ENCODE measurements around the gene GPC6. TPM values are rescaled to one million over a fixed set of nuclear protein-coding genes. Genes with fewer than 3 reads are reported as not detected.

Gene GPC6
- polyA plus RNA-seq, 1 donor (not counting 4 experiments of a cell fraction or from before 2014, with no cell fraction given): 0.42 TPM

DNA sequence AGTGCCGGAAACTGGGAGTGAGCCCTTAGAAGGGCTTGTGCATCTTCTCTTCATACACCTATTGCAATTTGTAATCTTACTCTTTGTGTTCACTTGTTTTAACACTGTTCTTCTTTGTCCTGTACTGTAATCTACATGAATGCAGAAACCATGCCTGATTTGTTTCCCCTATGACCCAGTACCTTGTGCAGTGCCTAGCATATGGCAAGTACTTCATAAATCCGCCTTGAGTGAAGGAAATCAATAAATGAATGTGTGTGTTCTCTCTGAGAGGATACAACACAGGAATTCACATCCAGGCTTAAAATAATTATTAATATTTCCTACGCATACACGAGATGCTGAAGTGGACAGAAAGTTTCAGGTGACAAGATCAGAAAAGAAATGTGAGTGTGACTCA is 172.6 kb downstream of the GPC6 start:
- H3K27ac ChIP-seq (ENCODE audit: control insufficient read depth, insufficient read depth, low read length): no peak overlapping the region
- no peak overlapping the region for H2AFZ ChIP-seq (ENCODE audit: control insufficient read depth, low read length)
- no peaks in the 10 kb centered on the region for H3K9me1 ChIP-seq (ENCODE audit: control insufficient read depth, extremely low read depth, insufficient read depth, low read length)
- H3K36me3 ChIP-seq (ENCODE audit: control insufficient read depth in 2 of 2, extremely low read depth in 1 of 2, insufficient read depth in 2 of 2, low read length in 2 of 2): no peaks in the 10 kb centered on the region
- DNase-seq (ENCODE audit: low read depth, low spot score): no peak
- FAIRE-seq: no peak
- no peak overlapping the region for H3K9ac ChIP-seq (ENCODE audit: control insufficient read depth, extremely low read depth, insufficient read depth, low read length)
- H3K4me3 ChIP-seq (ENCODE audit: control insufficient read depth in 2 of 3, extremely low read depth in 1 of 3, insufficient read depth in 2 of 3, low read depth in 1 of 3, low read length in 3 of 3): no peak overlapping the region
- no peaks in the 10 kb centered on the region for H3K79me2 ChIP-seq (ENCODE audit: control insufficient read depth, insufficient read depth, low read length)
- no peaks in the 10 kb centered on the region for H4K20me1 ChIP-seq (ENCODE audit: control insufficient read depth, extremely low read depth, insufficient read depth, low read length)
- H3K27me3 ChIP-seq (ENCODE audit: control insufficient read depth, extremely low read depth, insufficient read depth, low read length): no peaks in the 10 kb centered on the region
- H3K4me2 ChIP-seq (ENCODE audit: control insufficient read depth, extremely low read depth, insufficient read depth, low read depth, low read length): no peak overlapping the region
- no peaks in the 10 kb centered on the region for H3K4me1 ChIP-seq (ENCODE audit: control insufficient read depth, extremely low read depth, insufficient read depth, low read length)
- H3K9me3 ChIP-seq (ENCODE audit: control insufficient read depth, low read depth, low read length): no peaks in the 10 kb centered on the region
- TF ChIP-seq, protein P1, sequence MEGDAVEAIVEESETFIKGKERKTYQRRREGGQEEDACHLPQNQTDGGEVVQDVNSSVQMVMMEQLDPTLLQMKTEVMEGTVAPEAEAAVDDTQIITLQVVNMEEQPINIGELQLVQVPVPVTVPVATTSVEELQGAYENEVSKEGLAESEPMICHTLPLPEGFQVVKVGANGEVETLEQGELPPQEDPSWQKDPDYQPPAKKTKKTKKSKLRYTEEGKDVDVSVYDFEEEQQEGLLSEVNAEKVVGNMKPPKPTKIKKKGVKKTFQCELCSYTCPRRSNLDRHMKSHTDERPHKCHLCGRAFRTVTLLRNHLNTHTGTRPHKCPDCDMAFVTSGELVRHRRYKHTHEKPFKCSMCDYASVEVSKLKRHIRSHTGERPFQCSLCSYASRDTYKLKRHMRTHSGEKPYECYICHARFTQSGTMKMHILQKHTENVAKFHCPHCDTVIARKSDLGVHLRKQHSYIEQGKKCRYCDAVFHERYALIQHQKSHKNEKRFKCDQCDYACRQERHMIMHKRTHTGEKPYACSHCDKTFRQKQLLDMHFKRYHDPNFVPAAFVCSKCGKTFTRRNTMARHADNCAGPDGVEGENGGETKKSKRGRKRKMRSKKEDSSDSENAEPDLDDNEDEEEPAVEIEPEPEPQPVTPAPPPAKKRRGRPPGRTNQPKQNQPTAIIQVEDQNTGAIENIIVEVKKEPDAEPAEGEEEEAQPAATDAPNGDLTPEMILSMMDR (optimal IDR thresholded peaks at IDR 0.05 in 1 of 3, IDR thresholded peaks at IDR 0.05 in 1 of 3, conservative IDR thresholded peaks at IDR 0.05 in 1 of 3; ENCODE audit: extremely low read depth in 1 of 3, insufficient read depth in 2 of 3, low read length in 3 of 3): no peak
- TF ChIP-seq EZH2 (IDR thresholded peaks at IDR 0.05; ENCODE audit: low read length): no peak
- dilution Hi-C loops (cut with MboI; ENCODE audit: extremely low pct_ligation_motif_present, low sequenced_read_pairs): no loop called here

DNA sequence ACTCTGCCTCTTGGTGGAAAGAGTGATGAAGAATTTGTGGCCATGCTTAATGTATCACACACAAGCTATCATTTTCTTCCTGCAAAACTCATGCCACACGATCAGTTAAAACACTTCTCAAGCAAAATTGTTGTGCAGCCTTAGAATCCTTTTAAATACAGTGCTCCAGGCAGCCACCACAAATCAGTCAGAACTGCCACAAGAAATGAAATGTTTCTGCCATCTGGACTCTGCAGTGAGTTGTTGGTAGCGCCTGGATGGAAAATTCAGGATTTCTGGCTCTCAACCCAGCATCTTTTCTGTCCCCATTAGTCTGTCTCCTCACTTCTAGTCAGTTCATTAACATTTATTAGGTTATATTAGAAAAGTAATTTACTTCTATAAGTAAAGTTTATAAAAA is 179.5 kb downstream of the GPC6 start:
- H3K27ac ChIP-seq (ENCODE audit: control insufficient read depth, insufficient read depth, low read length): no peak overlapping the region
- H3K4me1 ChIP-seq (ENCODE audit: control insufficient read depth, extremely low read depth, insufficient read depth, low read length): no peaks in the 10 kb centered on the region
- no peak overlapping the region for H3K9ac ChIP-seq (ENCODE audit: control insufficient read depth, extremely low read depth, insufficient read depth, low read length)
- DNase-seq (ENCODE audit: low read depth, low spot score) (no peak), FAIRE-seq (no peak)
- dilution Hi-C loops (cut with MboI; ENCODE audit: extremely low pct_ligation_motif_present, low sequenced_read_pairs): no loop called here
- no peaks in the 10 kb centered on the region for H3K27me3 ChIP-seq (ENCODE audit: control insufficient read depth, extremely low read depth, insufficient read depth, low read length)
- H3K9me3 ChIP-seq (ENCODE audit: control insufficient read depth, low read depth, low read length): no peaks in the 10 kb centered on the region
- no peak overlapping the region for H2AFZ ChIP-seq (ENCODE audit: control insufficient read depth, low read length)
- TF ChIP-seq EZH2 (IDR thresholded peaks at IDR 0.05; ENCODE audit: low read length): no peak
- TF ChIP-seq, protein P1 (optimal IDR thresholded peaks at IDR 0.05 in 1 of 3, IDR thresholded peaks at IDR 0.05 in 1 of 3, conservative IDR thresholded peaks at IDR 0.05 in 1 of 3; ENCODE audit: extremely low read depth in 1 of 3, insufficient read depth in 2 of 3, low read length in 3 of 3): no peak
- no peak overlapping the region for H3K4me3 ChIP-seq (ENCODE audit: control insufficient read depth in 2 of 3, extremely low read depth in 1 of 3, insufficient read depth in 2 of 3, low read depth in 1 of 3, low read length in 3 of 3)
- H3K4me2 ChIP-seq (ENCODE audit: control insufficient read depth, extremely low read depth, insufficient read depth, low read depth, low read length): no peak overlapping the region
- no peaks in the 10 kb centered on the region for H3K36me3 ChIP-seq (ENCODE audit: control insufficient read depth in 2 of 2, extremely low read depth in 1 of 2, insufficient read depth in 2 of 2, low read length in 2 of 2)
- H3K9me1 ChIP-seq (ENCODE audit: control insufficient read depth, extremely low read depth, insufficient read depth, low read length): no peaks in the 10 kb centered on the region
- H4K20me1 ChIP-seq (ENCODE audit: control insufficient read depth, extremely low read depth, insufficient read depth, low read length): no peaks in the 10 kb centered on the region
- H3K79me2 ChIP-seq (ENCODE audit: control insufficient read depth, insufficient read depth, low read length): no peaks in the 10 kb centered on the region

Data from keratinocyte (primary cell).